ENCODE measurements around the gene ZNF407.

Gene ZNF407

GRCh38 chr18:75063196-75063595 is 465.5 kb downstream of the ZNF407 start:
- no peak for DNase-seq

GRCh38 chr18:75063615-75064512 is 466.2 kb downstream of the ZNF407 start:
- DNase-seq: no peak

GRCh38 chr18:75064513-75064905 is 466.8 kb downstream of the ZNF407 start:
- no peak for DNase-seq

- DNase-seq: no peak
These were observed 467.8 kb downstream of the ZNF407 start for GRCh38 chr18:75065251-75066000.

- no peak for DNase-seq
These were observed 468.6 kb downstream of the ZNF407 start for GRCh38 chr18:75066021-75066880.

GRCh38 chr18:75066936-75067335 is 469.3 kb downstream of the ZNF407 start:
- no peak for DNase-seq

GRCh38 chr18:75067996-75068645 is 470.5 kb downstream of the ZNF407 start:
- DNase-seq: no peak

GRCh38 chr18:75068682-75069435 is 471.2 kb downstream of the ZNF407 start:
- DNase-seq: no peak

GRCh38 chr18:75070235-75070624 is 472.6 kb downstream of the ZNF407 start:
- DNase-seq: no peak

- DNase-seq: no peak
These were observed 473.2 kb downstream of the ZNF407 start for GRCh38 chr18:75070625-75071483.

- DNase-seq: no peak
These were observed 473.8 kb downstream of the ZNF407 start for GRCh38 chr18:75071484-75071785.

GRCh38 chr18:75071866-75072671 is 474.4 kb downstream of the ZNF407 start:
- no peak for DNase-seq

- DNase-seq: no peak
These were observed 475.2 kb downstream of the ZNF407 start for GRCh38 chr18:75072672-75073371.

- DNase-seq: no peak
These were observed 476.0 kb downstream of the ZNF407 start for GRCh38 chr18:75073654-75074053.

- DNase-seq: no peak
These were observed 476.7 kb downstream of the ZNF407 start for GRCh38 chr18:75074196-75075015.

- DNase-seq: no peak
These were observed 477.3 kb downstream of the ZNF407 start for GRCh38 chr18:75075016-75075305.

GRCh38 chr18:75075429-75075841 is 477.8 kb downstream of the ZNF407 start:
- no peak for DNase-seq

GRCh38 chr18:75076286-75076685 is 478.6 kb downstream of the ZNF407 start:
- DNase-seq: no peak

GRCh38 chr18:75081486-75081885 is 483.8 kb downstream of the ZNF407 start:
- no peak for DNase-seq

Measured in DMS 273 treated with DMSO at 0.1 percent for 48 hours (cell line).